NCI-H510A (cell line): ENCODE measurements around the gene GPHA2.

Experiments used
- DNase-seq: peaks from one replicate; lab custom pipeline; 2025; lab: John Stamatoyannopoulos, UW

Gene GPHA2

GRCh38 chr11:64910451-64911093, 25.1 kb downstream of the GPHA2 start:
- DNase-seq: no peak

- no peak for DNase-seq
Measured at GRCh38 chr11:64909653-64910343, 25.9 kb downstream of the GPHA2 start.

- no peak for DNase-seq
Measured at GRCh38 chr11:64908766-64909165, 26.9 kb downstream of the GPHA2 start.

DNA sequence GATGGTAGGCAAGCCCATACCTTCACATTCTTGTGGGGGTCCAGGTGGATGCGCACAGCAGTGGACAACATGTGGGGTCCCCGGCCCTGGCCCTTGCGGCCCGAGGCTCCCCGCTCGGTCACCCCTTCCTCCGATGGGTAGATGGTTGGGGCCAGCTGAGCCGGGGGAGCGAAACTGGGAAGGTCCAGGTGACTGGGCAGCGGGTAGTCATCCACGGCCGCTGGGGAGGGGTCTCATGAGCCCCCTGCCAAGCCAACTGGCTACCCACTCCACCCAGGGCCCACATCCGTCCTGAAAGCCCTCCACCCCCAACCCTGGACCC, 29.4 kb downstream of the GPHA2 start:
- DNase-seq: no peak

DNA sequence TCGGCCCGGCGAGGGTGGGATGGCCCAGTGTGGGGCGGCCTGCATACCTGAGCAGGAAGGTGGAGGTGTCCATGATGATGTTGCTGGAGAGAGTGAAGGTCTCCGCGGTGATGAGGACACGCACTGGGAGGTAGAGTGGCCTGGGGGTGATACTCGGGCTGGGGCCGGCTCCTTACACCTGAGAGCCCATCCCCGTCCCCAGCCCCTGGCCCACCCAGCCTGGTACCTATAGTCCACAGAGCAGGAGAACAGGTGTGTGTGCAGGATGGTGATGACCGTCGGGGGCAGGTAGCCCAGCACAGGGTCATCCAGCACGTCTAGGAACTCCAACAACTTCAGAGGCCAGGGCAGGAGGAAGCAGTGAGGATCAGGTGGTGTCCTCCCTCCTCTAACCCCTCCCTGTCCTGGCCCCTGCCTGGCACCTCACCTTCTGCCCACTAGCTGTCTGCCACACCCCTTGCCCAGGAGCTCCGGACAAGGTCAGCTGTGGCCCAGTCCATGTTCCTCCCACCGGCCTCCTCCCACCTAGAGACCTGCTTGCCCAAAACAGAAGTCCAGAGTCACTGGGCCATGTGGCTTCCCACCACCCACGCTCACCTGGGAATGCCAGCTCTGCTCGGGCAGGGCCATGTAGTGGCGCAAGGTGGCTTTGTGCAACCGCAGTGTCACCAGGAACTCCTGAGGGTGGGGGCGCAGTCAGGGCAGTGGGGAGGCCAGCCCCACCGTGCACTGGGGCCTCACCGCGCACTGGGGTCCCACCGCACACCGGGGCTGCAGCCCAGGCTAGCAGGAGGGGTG, 30.0 kb downstream of the GPHA2 start:
- no peak for DNase-seq

DNA sequence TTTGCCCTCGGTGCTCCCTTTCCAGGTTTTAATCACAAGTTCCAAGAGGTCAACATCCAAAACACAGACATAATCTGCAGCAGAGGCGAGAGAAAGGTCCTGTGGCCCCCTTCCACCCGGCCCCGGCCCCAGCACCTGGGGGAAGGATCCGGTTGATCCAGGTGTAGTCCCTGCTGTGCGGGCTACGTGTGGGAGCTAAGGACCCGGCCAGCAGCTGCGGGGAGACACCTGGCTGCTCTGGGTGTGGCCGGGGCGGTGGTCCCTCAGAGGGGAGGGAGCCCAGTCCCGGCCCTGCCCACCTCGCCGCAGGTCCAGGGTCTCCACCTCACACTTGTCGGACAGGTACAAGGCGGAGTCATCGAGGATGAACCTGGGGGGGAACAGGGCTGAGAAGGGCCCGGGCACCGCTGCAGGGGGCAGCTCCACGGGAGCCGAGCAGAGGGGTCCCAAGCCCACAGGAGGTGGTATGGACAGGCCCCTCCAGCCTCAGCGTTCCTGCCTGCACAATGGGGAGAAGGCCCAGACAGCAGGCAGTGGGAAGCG, 32.3 kb downstream of the GPHA2 start:
- no peak for DNase-seq

- DNase-seq: no peak
Measured at GRCh38 chr11:64902102-64902900, 33.4 kb downstream of the GPHA2 start.

- DNase-seq: no peak
Measured at GRCh38 chr11:64900774-64901173, 34.9 kb downstream of the GPHA2 start.

- DNase-seq: no peak
Measured at GRCh38 chr11:64900263-64900678, 35.4 kb downstream of the GPHA2 start.

- no peak for DNase-seq
Measured at GRCh38 chr11:64898541-64898940, 37.2 kb downstream of the GPHA2 start.

- no peak for DNase-seq
Measured at GRCh38 chr11:64898076-64898445, 37.6 kb downstream of the GPHA2 start.

- no peak for DNase-seq
Measured at GRCh38 chr11:64897381-64898075, 38.2 kb downstream of the GPHA2 start.

- no peak for DNase-seq
Measured at GRCh38 chr11:64896448-64897022, 39.2 kb downstream of the GPHA2 start.

- DNase-seq: no peak
Measured at GRCh38 chr11:64894812-64895452, 40.8 kb downstream of the GPHA2 start.

- peak; percentile 62 for DNase-seq
Measured at GRCh38 chr11:64894070-64894811, 41.5 kb downstream of the GPHA2 start.

DNA sequence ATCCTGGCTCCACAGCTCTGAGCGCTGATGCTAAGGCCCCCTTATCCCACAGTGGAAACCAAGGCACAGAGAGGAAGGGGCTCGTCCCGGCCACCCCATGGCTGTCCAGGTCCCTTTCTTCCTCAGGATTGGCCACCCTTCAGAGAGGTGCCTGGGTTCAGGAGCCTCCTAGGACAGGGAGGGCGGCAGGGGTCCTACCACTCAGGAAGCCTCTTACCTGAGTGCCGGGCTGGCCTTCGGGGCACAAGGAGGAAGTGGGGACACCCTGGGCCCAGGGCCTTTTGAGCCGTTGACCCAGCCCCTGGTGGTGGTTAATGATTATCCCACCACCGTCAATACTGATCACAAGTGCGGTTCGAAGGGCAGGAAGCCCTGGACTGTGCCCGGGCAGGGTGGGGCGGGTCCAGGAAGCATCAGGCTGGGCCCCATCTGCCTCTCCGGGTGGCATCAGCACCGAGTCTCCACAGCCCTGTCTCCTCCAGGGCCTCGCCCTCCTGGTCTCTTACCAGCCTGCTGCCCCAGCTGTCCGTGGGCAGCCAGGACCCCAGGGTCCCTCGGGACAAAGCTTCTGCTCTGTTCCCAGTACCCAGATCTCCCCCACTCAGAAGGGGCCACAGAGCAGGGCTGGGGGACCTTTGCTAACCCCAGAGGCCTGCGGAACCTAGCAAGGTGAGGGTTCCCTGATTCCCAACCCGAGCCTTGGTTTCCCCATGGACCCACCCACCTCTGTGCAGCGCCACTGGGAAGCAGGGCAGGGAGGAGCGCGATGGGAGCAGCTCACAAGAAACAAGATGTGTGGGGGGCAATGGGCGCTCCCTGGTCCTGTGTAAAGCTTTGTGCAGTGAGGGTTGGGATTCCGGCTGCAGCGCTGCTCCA, 42.3 kb downstream of the GPHA2 start:
- DNase-seq: no peak

- no peak for DNase-seq
Measured at GRCh38 chr11:64892838-64893193, 42.9 kb downstream of the GPHA2 start.

DNA sequence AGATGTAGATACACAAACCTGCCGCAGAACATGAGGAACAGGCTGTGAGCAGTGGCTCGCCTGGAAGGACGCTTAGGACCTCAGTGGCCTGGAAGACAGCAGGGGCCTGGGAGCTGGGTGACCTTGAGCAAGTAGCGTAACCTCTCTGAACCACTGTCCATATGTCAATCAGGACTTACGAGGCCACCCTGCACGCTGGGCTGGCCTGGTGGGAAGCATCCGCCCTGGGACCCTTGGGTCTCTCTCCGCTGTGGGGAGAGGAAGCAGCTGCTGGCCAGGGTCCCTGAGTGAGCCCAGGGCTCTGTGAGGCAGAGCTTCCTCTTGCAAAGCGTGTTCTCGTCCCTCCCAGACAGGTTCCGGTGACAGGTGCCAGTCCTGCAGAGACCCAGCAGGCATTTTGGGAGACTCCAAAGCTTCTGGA, 43.3 kb downstream of the GPHA2 start:
- DNase-seq: no peak

GRCh38 chr11:64891880-64892279, 43.8 kb downstream of the GPHA2 start:
- DNase-seq: no peak
